Pulmonary artery endothelial cell (primary cell): Measurements from ENCODE around the gene MVK. TPM values are rescaled to one million over a fixed set of nuclear protein-coding genes. Genes with fewer than 3 reads are reported as not detected.
"Not testable (repeated sequence)": the region's sequence is repeated elsewhere in the genome, so short reads cannot be mapped to it uniquely, and the experiment has no call there.

Experiments
- DNase-seq: peaks from one replicate; pipeline ENCODE4 v3.0.0-alpha.2; 2011; ENCODE audit warnings: low read depth, low spot score
- total RNA-seq: library from RNA; depleted of rRNA; stranded (reverse); fragments of >200 nt; gene quantifications from 2 replicates; pipeline ENCODE4 v1.2.3, GENCODE V29; 2014

The MVK gene
- total RNA-seq, 1 donor from 2014 or later = 19.7 TPM

GRCh38 chr12:109588461-109589239, 15.1 kb downstream of the MVK start:
- DNase-seq = no peak

- DNase-seq = no peak
Measured at GRCh38 chr12:109589240-109589590, 15.6 kb downstream of the MVK start.

GRCh38 chr12:109589691-109590245, 16.2 kb downstream of the MVK start:
- DNase-seq = no peak

GRCh38 chr12:109590566-109590965, 17.0 kb downstream of the MVK start:
- no peak for DNase-seq

- no peak for DNase-seq
Measured at GRCh38 chr12:109591041-109591440, 17.4 kb downstream of the MVK start.

- DNase-seq = no peak
Measured at GRCh38 chr12:109592195-109592904, 18.8 kb downstream of the MVK start.

- DNase-seq = no peak
Measured at GRCh38 chr12:109592905-109593272, 19.3 kb downstream of the MVK start.

GRCh38 chr12:109594556-109595317, 21.1 kb downstream of the MVK start:
- no peak for DNase-seq

- DNase-seq = no peak
Measured at GRCh38 chr12:109595321-109595902, 21.8 kb downstream of the MVK start.

GRCh38 chr12:109596418-109597244, 23.0 kb downstream of the MVK start:
- DNase-seq = no peak

- DNase-seq = no peak
Measured at GRCh38 chr12:109597414-109597794, 23.8 kb downstream of the MVK start.

GRCh38 chr12:109597795-109598427, 24.3 kb downstream of the MVK start:
- peak; percentile 33 for DNase-seq

GRCh38 chr12:109598428-109598854, 24.8 kb downstream of the MVK start:
- no peak for DNase-seq

GRCh38 chr12:109599087-109599486, 25.5 kb downstream of the MVK start:
- no peak for DNase-seq

GRCh38 chr12:109600481-109600880, 26.9 kb downstream of the MVK start:
- DNase-seq = no peak

GRCh38 chr12:109600995-109601394, 27.4 kb downstream of the MVK start:
- DNase-seq = no peak

- no peak for DNase-seq
Measured at GRCh38 chr12:109601557-109601956, 28.0 kb downstream of the MVK start.

GRCh38 chr12:109602132-109602531, 28.5 kb downstream of the MVK start:
- not testable (repeated sequence) for DNase-seq

- no peak for DNase-seq
Measured at GRCh38 chr12:109604132-109604585, 30.6 kb downstream of the MVK start.

GRCh38 chr12:109605016-109605415, 31.4 kb downstream of the MVK start:
- DNase-seq = no peak
